A673 (cell line): ENCODE measurements around the gene TTPAL.

ENCODE experiments used
- EZH2 ChIP-seq: fragments of 200-600 bp; sonication (generic); IDR thresholded peaks from 2 replicates; pipeline ENCODE4 v1.6.1; 2017; ENCODE audit warnings: borderline replicate concordance, low read depth, mild to moderate bottlenecking, mixed read lengths, antibody characterized with exemption, low read length; ENCODE audit not compliant: poor library complexity, severe bottlenecking
- TF ChIP-seq, protein P1 (sequence below): fragments of 300-800, 200-600 bp; sonication (generic); conservative IDR thresholded peaks from 2 replicates; pipeline ENCODE4 v1.5.1; 2017; ENCODE audit warnings: low read depth, mild to moderate bottlenecking, antibody characterized with exemption, low read length, moderate library complexity, mixed read lengths

- TF ChIP-seq, protein P1, sequence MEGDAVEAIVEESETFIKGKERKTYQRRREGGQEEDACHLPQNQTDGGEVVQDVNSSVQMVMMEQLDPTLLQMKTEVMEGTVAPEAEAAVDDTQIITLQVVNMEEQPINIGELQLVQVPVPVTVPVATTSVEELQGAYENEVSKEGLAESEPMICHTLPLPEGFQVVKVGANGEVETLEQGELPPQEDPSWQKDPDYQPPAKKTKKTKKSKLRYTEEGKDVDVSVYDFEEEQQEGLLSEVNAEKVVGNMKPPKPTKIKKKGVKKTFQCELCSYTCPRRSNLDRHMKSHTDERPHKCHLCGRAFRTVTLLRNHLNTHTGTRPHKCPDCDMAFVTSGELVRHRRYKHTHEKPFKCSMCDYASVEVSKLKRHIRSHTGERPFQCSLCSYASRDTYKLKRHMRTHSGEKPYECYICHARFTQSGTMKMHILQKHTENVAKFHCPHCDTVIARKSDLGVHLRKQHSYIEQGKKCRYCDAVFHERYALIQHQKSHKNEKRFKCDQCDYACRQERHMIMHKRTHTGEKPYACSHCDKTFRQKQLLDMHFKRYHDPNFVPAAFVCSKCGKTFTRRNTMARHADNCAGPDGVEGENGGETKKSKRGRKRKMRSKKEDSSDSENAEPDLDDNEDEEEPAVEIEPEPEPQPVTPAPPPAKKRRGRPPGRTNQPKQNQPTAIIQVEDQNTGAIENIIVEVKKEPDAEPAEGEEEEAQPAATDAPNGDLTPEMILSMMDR: no peak
- TF ChIP-seq EZH2: no peak
Measured at GRCh38 chr20:44523746-44524145, 48.1 kb downstream of the TTPAL start.
